ENCODE results near the gene SCRN1. TPM values are rescaled to one million over a fixed set of nuclear protein-coding genes. Genes with fewer than 3 reads are reported as not detected.
"Not testable (repeated sequence)": the region's sequence is repeated elsewhere in the genome, so short reads cannot be mapped to it uniquely, and the experiment has no call there.

The SCRN1 gene
- total RNA-seq, 3 donors from 2014 or later (not counting 1 experiment from before 2014, with no cell fraction given): 23.4 to 31.3 (median 26.9) TPM

GRCh38 chr7:29968683-29969395, 20.8 kb downstream of the SCRN1 start:
- Mint-ChIP-seq H3K36me3 (no peaks in the 10 kb centered on the region), H3K4me3 (no peak overlapping the region), H3K27ac (no peak overlapping the region), H3K9me3 (no peaks in the 10 kb centered on the region), H3K4me1 (peaks cover 30 to 36% of the 10 kb centered on the region in 2 donors), H3K27me3 (ENCODE audit: low read depth in 2 of 2) (no peaks in the 10 kb centered on the region)
- whole genome bisulfite sequencing (ENCODE audit: insufficient coverage): 90% methylated on average over 11 of the region's 12 CpGs
- H3K27me3 ChIP-seq (ENCODE audit: control insufficient read depth, insufficient read depth, low read length): no peaks in the 10 kb centered on the region
- H3K4me1 ChIP-seq (ENCODE audit: control insufficient read depth, insufficient read depth, low read length): no peaks in the 10 kb centered on the region
- intact Hi-C loops (cut with micrococcal nuclease): no loop called here
- ATAC-seq: no peak
- H3K4me3 ChIP-seq (ENCODE audit: low read length): no peak overlapping the region
- no peak for TF ChIP-seq CTCF (IDR thresholded peaks at IDR 0.05)
- no peaks in the 10 kb centered on the region for H3K36me3 ChIP-seq (ENCODE audit: control insufficient read depth, insufficient read depth, low read length)
- no peak for DNase-seq
- no peaks in the 10 kb centered on the region for H3K9me3 ChIP-seq (ENCODE audit: control insufficient read depth, insufficient read depth, low read length)
- no peak overlapping the region for H3K27ac ChIP-seq (ENCODE audit: low read length)

GRCh38 chr7:29965030-29965429, 24.6 kb downstream of the SCRN1 start:
- no peaks in the 10 kb centered on the region for H3K27me3 ChIP-seq (ENCODE audit: control insufficient read depth, insufficient read depth, low read length)
- 96% methylated on average over 3 of the region's 3 CpGs for WGBS (ENCODE audit: insufficient coverage)
- Mint-ChIP-seq H3K4me1 (peaks cover 13 to 16% of the 10 kb centered on the region in 2 donors), H3K9me3 (no peaks in the 10 kb centered on the region), H3K4me3 (no peak overlapping the region), H3K27me3 (ENCODE audit: low read depth in 2 of 2) (no peaks in the 10 kb centered on the region), H3K27ac (no peak overlapping the region), H3K36me3 (no peaks in the 10 kb centered on the region)
- H3K4me1 ChIP-seq (ENCODE audit: control insufficient read depth, insufficient read depth, low read length): no peaks in the 10 kb centered on the region
- intact Hi-C loops (cut with micrococcal nuclease): no loop called here
- no peaks in the 10 kb centered on the region for H3K9me3 ChIP-seq (ENCODE audit: control insufficient read depth, insufficient read depth, low read length)
- H3K36me3 ChIP-seq (ENCODE audit: control insufficient read depth, insufficient read depth, low read length): no peaks in the 10 kb centered on the region
- no peak for DNase-seq
- H3K4me3 ChIP-seq (ENCODE audit: low read length): no peak overlapping the region
- TF ChIP-seq CTCF (IDR thresholded peaks at IDR 0.05): no peak
- ATAC-seq: no peak
- H3K27ac ChIP-seq (ENCODE audit: low read length): no peak overlapping the region

GRCh38 chr7:29962035-29962434, 27.6 kb downstream of the SCRN1 start:
- ATAC-seq (no peak), DNase-seq (no peak)
- Histone ChIP-seq H3K36me3 (ENCODE audit: control insufficient read depth, insufficient read depth, low read length) (no peaks in the 10 kb centered on the region), H3K4me1 (ENCODE audit: control insufficient read depth, insufficient read depth, low read length) (no peaks in the 10 kb centered on the region), H3K4me3 (ENCODE audit: low read length) (no peak overlapping the region), H3K27me3 (ENCODE audit: control insufficient read depth, insufficient read depth, low read length) (no peaks in the 10 kb centered on the region), H3K9me3 (ENCODE audit: control insufficient read depth, insufficient read depth, low read length) (no peaks in the 10 kb centered on the region), H3K27ac (ENCODE audit: low read length) (no peak overlapping the region)
- Mint-ChIP-seq H3K27ac (no peak overlapping the region), H3K9me3 (no peaks in the 10 kb centered on the region), H3K4me1 (peaks cover 6 to 18% of the 10 kb centered on the region in 2 donors), H3K4me3 (no peak overlapping the region), H3K27me3 (ENCODE audit: low read depth in 2 of 2) (no peaks in the 10 kb centered on the region), H3K36me3 (no peaks in the 10 kb centered on the region)
- no peak for TF ChIP-seq CTCF (IDR thresholded peaks at IDR 0.05)
- intact Hi-C loops (cut with micrococcal nuclease): no loop called here
- WGBS (ENCODE audit: insufficient coverage): 95% methylated on average over 1 of the region's 1 CpG

- H3K9me3 Mint-ChIP-seq; H3K4me3 Mint-ChIP-seq; H3K9me3 ChIP-seq (ENCODE audit: control insufficient read depth, insufficient read depth, low read length); intact Hi-C loops (cut with micrococcal nuclease); H3K4me1 ChIP-seq (ENCODE audit: control insufficient read depth, insufficient read depth, low read length); H3K36me3 Mint-ChIP-seq; ATAC-seq; H3K27me3 ChIP-seq (ENCODE audit: control insufficient read depth, insufficient read depth, low read length); H3K27me3 Mint-ChIP-seq (ENCODE audit: low read depth in 2 of 2); H3K4me3 ChIP-seq (ENCODE audit: low read length); H3K36me3 ChIP-seq (ENCODE audit: control insufficient read depth, insufficient read depth, low read length); H3K27ac ChIP-seq (ENCODE audit: low read length); H3K27ac Mint-ChIP-seq; DNase-seq: not testable (repeated sequence)
- H3K4me1 Mint-ChIP-seq: peaks cover 10 to 22% of the 10 kb centered on the region in 2 donors
- 92% methylated on average over 5 of the region's 19 CpGs for WGBS (ENCODE audit: insufficient coverage)
Observed at GRCh38 chr7:29961611-29962010, 28.0 kb downstream of the SCRN1 start.
